Tibial nerve (tissue), 4 donors: Measurements from ENCODE around the gene IRF4.

ENCODE experiments used
- CTCF ChIP-seq, 5 experiments: fragments of 200-600 bp in 3 of 5; fragments of 450-650 bp in 2 of 5; sonication (generic) in 3 of 5; IDR thresholded peaks; one replicate each; pipeline ENCODE4 v1.5.1; 2016 to 2019; ENCODE audit warnings: antibody characterized with exemption in 5 of 5, mild to moderate bottlenecking in 3 of 5, moderate library complexity in 2 of 5
- EP300 ChIP-seq, 2 donors: sonication (generic); formaldehyde crosslinking; IDR thresholded peaks; one replicate each; pipeline ENCODE4 v1.6.1; 2017; ENCODE audit warnings: antibody characterized with exemption in 2 of 2, mild to moderate bottlenecking in 1 of 2
- POLR2A ChIP-seq, 2 donors: fragments of 450-650 bp; IDR thresholded peaks; one replicate each; pipeline ENCODE4 v1.6.1; 2017; ENCODE audit warnings: antibody characterized with exemption in 2 of 2, mild to moderate bottlenecking in 2 of 2, moderate library complexity in 2 of 2

- TF ChIP-seq CTCF (IDR thresholded peaks at IDR 0.05): no peak
- TF ChIP-seq EP300 (IDR thresholded peaks at IDR 0.05): no peak
- TF ChIP-seq POLR2A (IDR thresholded peaks at IDR 0.05): no peak
These were observed 33.1 kb upstream of the IRF4 start for GRCh38 chr6:358432-358831.
